ENCODE measurements around the gene CLSTN2.

Gene CLSTN2

GRCh38 chr3:140113996-140114788 is 179.2 kb downstream of the CLSTN2 start:
- H3K36me3 ChIP-seq (ENCODE audit: control insufficient read depth, insufficient read depth, low read length), result no peaks in the 10 kb centered on the region
- WGBS (ENCODE audit: insufficient coverage, insufficient read length), result no CpG with 5 or more reads among the region's 3 CpGs
- H3K4me1 ChIP-seq (ENCODE audit: control insufficient read depth, insufficient read depth, low read length), result 0 out of 2 replicates have a peak, but pooled peaks cover 1% of the 10 kb centered on the region
- H3K27me3 ChIP-seq (ENCODE audit: control insufficient read depth, insufficient read depth, low read length), result no peaks in the 10 kb centered on the region
- no peak overlapping the region for H3K27ac ChIP-seq (ENCODE audit: low read length)
- no peak for DNase-seq (ENCODE audit: low read depth, low spot score)
- no peaks in the 10 kb centered on the region for H3K9me3 ChIP-seq (ENCODE audit: control insufficient read depth, insufficient read depth, low read length)
- H3K4me3 ChIP-seq (ENCODE audit: low read length), result no peak overlapping the region

- no peaks in the 10 kb centered on the region for H3K9me3 ChIP-seq (ENCODE audit: control insufficient read depth, insufficient read depth, low read length)
- no peak overlapping the region for H3K27ac ChIP-seq (ENCODE audit: low read length)
- H3K4me3 ChIP-seq (ENCODE audit: low read length), result no peak overlapping the region
- 0 out of 2 replicates have a peak, but pooled peaks cover 1% of the 10 kb centered on the region for H3K4me1 ChIP-seq (ENCODE audit: control insufficient read depth, insufficient read depth, low read length)
- no CpG with 5 or more reads among the region's 2 CpGs for WGBS (ENCODE audit: insufficient coverage, insufficient read length)
- DNase-seq (ENCODE audit: low read depth, low spot score), result no peak
- no peaks in the 10 kb centered on the region for H3K36me3 ChIP-seq (ENCODE audit: control insufficient read depth, insufficient read depth, low read length)
- H3K27me3 ChIP-seq (ENCODE audit: control insufficient read depth, insufficient read depth, low read length), result no peaks in the 10 kb centered on the region
These were observed 179.8 kb downstream of the CLSTN2 start for GRCh38 chr3:140114789-140115080.

GRCh38 chr3:140117096-140117526 is 182.1 kb downstream of the CLSTN2 start:
- Histone ChIP-seq H3K36me3 (ENCODE audit: control insufficient read depth, insufficient read depth, low read length) (no peaks in the 10 kb centered on the region), H3K27ac (ENCODE audit: low read length) (no peak overlapping the region), H3K4me3 (ENCODE audit: low read length) (no peak overlapping the region), H3K27me3 (ENCODE audit: control insufficient read depth, insufficient read depth, low read length) (no peaks in the 10 kb centered on the region), H3K4me1 (ENCODE audit: control insufficient read depth, insufficient read depth, low read length) (0 out of 2 replicates have a peak, but pooled peaks cover 1% of the 10 kb centered on the region), H3K9me3 (ENCODE audit: control insufficient read depth, insufficient read depth, low read length) (no peaks in the 10 kb centered on the region)
- no CpG with 5 or more reads among the region's 4 CpGs for WGBS (ENCODE audit: insufficient coverage, insufficient read length)
- DNase-seq (ENCODE audit: low read depth, low spot score), result no peak

DNA sequence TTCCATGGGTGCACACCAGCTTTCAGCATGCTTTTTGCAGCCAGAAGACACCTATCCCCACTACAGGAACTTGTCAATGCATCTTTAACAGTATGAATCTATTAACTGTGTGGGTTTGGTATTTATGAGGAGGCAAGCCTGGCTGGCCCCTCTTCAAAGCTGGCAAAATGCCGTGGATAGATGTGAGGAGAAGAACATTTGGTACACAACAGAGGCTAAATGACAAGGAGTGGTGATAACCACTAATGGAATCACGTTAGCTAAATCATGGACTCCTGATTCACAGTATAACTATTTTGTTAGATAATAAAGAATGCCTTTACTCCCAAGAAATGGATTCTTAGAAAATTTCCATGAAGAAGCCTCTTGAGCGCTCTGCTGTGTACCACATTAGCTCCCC is 187.2 kb downstream of the CLSTN2 start:
- Histone ChIP-seq H3K27ac (ENCODE audit: low read length) (no peak overlapping the region), H3K4me1 (ENCODE audit: control insufficient read depth, insufficient read depth, low read length) (no peaks in the 10 kb centered on the region), H3K36me3 (ENCODE audit: control insufficient read depth, insufficient read depth, low read length) (no peaks in the 10 kb centered on the region), H3K4me3 (ENCODE audit: low read length) (no peak overlapping the region), H3K9me3 (ENCODE audit: control insufficient read depth, insufficient read depth, low read length) (no peaks in the 10 kb centered on the region), H3K27me3 (ENCODE audit: control insufficient read depth, insufficient read depth, low read length) (no peaks in the 10 kb centered on the region)
- WGBS (ENCODE audit: insufficient coverage, insufficient read length), result no CpG with 5 or more reads among the region's 3 CpGs
- no peak for DNase-seq (ENCODE audit: low read depth, low spot score)

DNA sequence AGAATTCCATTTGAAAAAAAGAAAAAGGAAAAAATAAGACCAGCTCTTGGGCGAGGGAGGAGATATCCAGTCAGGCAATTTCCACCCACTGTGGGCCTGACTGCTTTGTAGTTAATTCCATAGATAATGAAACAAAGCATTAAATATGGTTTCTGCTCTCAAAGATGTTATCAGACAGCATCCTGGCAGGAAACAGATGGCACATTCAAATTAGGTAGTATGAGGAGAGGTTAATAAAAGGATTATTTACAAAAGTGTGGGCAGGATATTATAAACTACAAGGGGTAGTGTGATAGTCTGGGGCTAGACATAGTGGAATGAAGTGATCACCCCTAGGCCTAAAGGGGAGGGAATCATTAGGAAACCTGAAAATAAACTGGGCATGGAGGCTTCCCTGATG is 193.2 kb downstream of the CLSTN2 start:
- no peak for DNase-seq (ENCODE audit: low read depth, low spot score)

GRCh38 chr3:140128631-140129030 is 193.6 kb downstream of the CLSTN2 start:
- Histone ChIP-seq H3K27ac (ENCODE audit: low read length) (no peak overlapping the region), H3K9me3 (ENCODE audit: control insufficient read depth, insufficient read depth, low read length) (no peaks in the 10 kb centered on the region), H3K27me3 (ENCODE audit: control insufficient read depth, insufficient read depth, low read length) (no peaks in the 10 kb centered on the region), H3K36me3 (ENCODE audit: control insufficient read depth, insufficient read depth, low read length) (no peaks in the 10 kb centered on the region), H3K4me3 (ENCODE audit: low read length) (no peak overlapping the region), H3K4me1 (ENCODE audit: control insufficient read depth, insufficient read depth, low read length) (no peaks in the 10 kb centered on the region)
- WGBS (ENCODE audit: insufficient coverage, insufficient read length), result no CpG with 5 or more reads among the region's 5 CpGs
- peak; percentile 48 for DNase-seq (ENCODE audit: low read depth, low spot score)

More for the DNA sequence above, 193.2 kb downstream of the CLSTN2 start:
- no peaks in the 10 kb centered on the region for H3K36me3 ChIP-seq (ENCODE audit: control insufficient read depth, insufficient read depth, low read length)
- no peaks in the 10 kb centered on the region for H3K4me1 ChIP-seq (ENCODE audit: control insufficient read depth, insufficient read depth, low read length)
- no peaks in the 10 kb centered on the region for H3K9me3 ChIP-seq (ENCODE audit: control insufficient read depth, insufficient read depth, low read length)
- no CpG with 5 or more reads among the region's 1 CpG for WGBS (ENCODE audit: insufficient coverage, insufficient read length)
- H3K4me3 ChIP-seq (ENCODE audit: low read length), result no peak overlapping the region
- H3K27ac ChIP-seq (ENCODE audit: low read length), result no peak overlapping the region
- no peaks in the 10 kb centered on the region for H3K27me3 ChIP-seq (ENCODE audit: control insufficient read depth, insufficient read depth, low read length)

DNA sequence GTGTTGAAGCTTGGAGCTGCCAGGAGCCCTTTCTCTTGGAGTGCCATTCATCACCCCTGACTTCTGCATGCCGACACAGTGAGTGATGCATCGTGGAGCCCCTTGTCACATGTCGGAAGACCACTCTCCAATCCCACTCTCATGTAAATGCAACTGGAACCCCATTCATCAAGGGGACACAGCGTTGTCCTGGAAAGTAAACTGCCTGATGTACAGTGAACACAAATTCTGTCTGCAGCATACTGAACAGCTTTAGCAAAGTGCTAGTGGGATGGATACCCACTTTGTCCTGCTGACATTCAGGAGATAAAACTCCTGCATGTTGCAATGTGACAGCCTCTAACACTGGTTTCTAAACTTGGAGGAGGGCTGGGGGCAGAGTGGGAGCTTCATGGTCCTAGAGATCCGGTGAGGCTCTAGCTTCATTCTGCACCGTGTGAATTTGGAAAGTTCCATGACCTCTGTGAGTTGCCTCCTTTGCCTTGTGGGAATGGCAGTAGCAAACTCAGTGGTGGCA is 194.8 kb downstream of the CLSTN2 start:
- no peaks in the 10 kb centered on the region for H3K4me1 ChIP-seq (ENCODE audit: control insufficient read depth, insufficient read depth, low read length)
- H3K36me3 ChIP-seq (ENCODE audit: control insufficient read depth, insufficient read depth, low read length), result no peaks in the 10 kb centered on the region
- H3K9me3 ChIP-seq (ENCODE audit: control insufficient read depth, insufficient read depth, low read length), result no peaks in the 10 kb centered on the region
- no peaks in the 10 kb centered on the region for H3K27me3 ChIP-seq (ENCODE audit: control insufficient read depth, insufficient read depth, low read length)
- no peak overlapping the region for H3K4me3 ChIP-seq (ENCODE audit: low read length)
- no peak overlapping the region for H3K27ac ChIP-seq (ENCODE audit: low read length)
- no peak for DNase-seq (ENCODE audit: low read depth, low spot score)
- WGBS (ENCODE audit: insufficient coverage, insufficient read length), result no CpG with 5 or more reads among the region's 6 CpGs

- no peaks in the 10 kb centered on the region for H3K9me3 ChIP-seq (ENCODE audit: control insufficient read depth, insufficient read depth, low read length)
- H3K4me3 ChIP-seq (ENCODE audit: low read length), result no peak overlapping the region
- DNase-seq (ENCODE audit: low read depth, low spot score), result no peak
- H3K4me1 ChIP-seq (ENCODE audit: control insufficient read depth, insufficient read depth, low read length), result no peaks in the 10 kb centered on the region
- no peaks in the 10 kb centered on the region for H3K27me3 ChIP-seq (ENCODE audit: control insufficient read depth, insufficient read depth, low read length)
- no peak overlapping the region for H3K27ac ChIP-seq (ENCODE audit: low read length)
- no CpG with 5 or more reads among the region's 3 CpGs for WGBS (ENCODE audit: insufficient coverage, insufficient read length)
- H3K36me3 ChIP-seq (ENCODE audit: control insufficient read depth, insufficient read depth, low read length), result no peaks in the 10 kb centered on the region
These were observed 196.9 kb downstream of the CLSTN2 start for GRCh38 chr3:140131895-140132294.

- no peak overlapping the region for H3K4me3 ChIP-seq (ENCODE audit: low read length)
- H3K9me3 ChIP-seq (ENCODE audit: control insufficient read depth, insufficient read depth, low read length), result no peaks in the 10 kb centered on the region
- WGBS (ENCODE audit: insufficient coverage, insufficient read length), result no CpG with 5 or more reads among the region's 5 CpGs
- H3K27ac ChIP-seq (ENCODE audit: low read length), result no peak overlapping the region
- H3K27me3 ChIP-seq (ENCODE audit: control insufficient read depth, insufficient read depth, low read length), result no peaks in the 10 kb centered on the region
- no peaks in the 10 kb centered on the region for H3K4me1 ChIP-seq (ENCODE audit: control insufficient read depth, insufficient read depth, low read length)
- no peak for DNase-seq (ENCODE audit: low read depth, low spot score)
- H3K36me3 ChIP-seq (ENCODE audit: control insufficient read depth, insufficient read depth, low read length), result no peaks in the 10 kb centered on the region
These were observed 199.4 kb downstream of the CLSTN2 start for GRCh38 chr3:140134231-140134965.

DNA sequence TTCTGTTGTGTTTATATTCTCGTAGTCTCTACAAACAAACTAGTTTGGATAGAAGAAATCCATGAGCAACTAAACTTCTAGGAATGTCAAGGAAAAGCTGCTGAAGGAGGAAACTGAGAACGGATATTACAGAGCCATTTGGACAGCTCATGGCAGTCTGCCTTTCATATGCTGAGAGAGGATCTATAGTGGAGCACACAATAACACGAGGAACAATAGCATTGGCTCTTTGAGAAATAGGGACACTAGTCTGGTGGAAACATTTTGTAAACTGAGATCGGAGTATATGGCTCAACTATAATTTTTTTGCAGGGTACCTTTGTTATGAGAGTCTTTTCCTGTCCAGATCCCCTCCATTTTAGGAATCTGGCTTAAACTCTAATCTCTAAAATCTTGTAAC is 200.5 kb downstream of the CLSTN2 start:
- H3K4me3 ChIP-seq (ENCODE audit: low read length), result no peak overlapping the region
- WGBS (ENCODE audit: insufficient coverage, insufficient read length), result no CpG with 5 or more reads among the region's 4 CpGs
- H3K9me3 ChIP-seq (ENCODE audit: control insufficient read depth, insufficient read depth, low read length), result no peaks in the 10 kb centered on the region
- no peak for DNase-seq (ENCODE audit: low read depth, low spot score)
- H3K4me1 ChIP-seq (ENCODE audit: control insufficient read depth, insufficient read depth, low read length), result no peaks in the 10 kb centered on the region
- no peaks in the 10 kb centered on the region for H3K27me3 ChIP-seq (ENCODE audit: control insufficient read depth, insufficient read depth, low read length)
- no peaks in the 10 kb centered on the region for H3K36me3 ChIP-seq (ENCODE audit: control insufficient read depth, insufficient read depth, low read length)
- H3K27ac ChIP-seq (ENCODE audit: low read length), result no peak overlapping the region

Measured in iPS DF 6.9 (cell line).